Breast epithelium (tissue), 3 donors: ENCODE data around the gene CNNM2.

Source experiments
- POLR2A ChIP-seq: fragments of 450-650 bp; IDR thresholded peaks from one replicate; pipeline ENCODE4 v1.6.1; 2016; ENCODE audit warnings: antibody characterized with exemption, mild to moderate bottlenecking, moderate library complexity
- TF ChIP-seq, protein P1 (sequence below), 3 donors: fragments of 450-650 bp; IDR thresholded peaks; one replicate each; pipeline ENCODE4 v1.5.1; 2016 to 2017; ENCODE audit warnings: antibody characterized with exemption in 3 of 3, mild to moderate bottlenecking in 3 of 3, moderate library complexity in 3 of 3

GRCh38 chr10:103067956-103068355 is 149.9 kb downstream of the CNNM2 start:
- no peak for TF ChIP-seq POLR2A
- TF ChIP-seq, protein P1, sequence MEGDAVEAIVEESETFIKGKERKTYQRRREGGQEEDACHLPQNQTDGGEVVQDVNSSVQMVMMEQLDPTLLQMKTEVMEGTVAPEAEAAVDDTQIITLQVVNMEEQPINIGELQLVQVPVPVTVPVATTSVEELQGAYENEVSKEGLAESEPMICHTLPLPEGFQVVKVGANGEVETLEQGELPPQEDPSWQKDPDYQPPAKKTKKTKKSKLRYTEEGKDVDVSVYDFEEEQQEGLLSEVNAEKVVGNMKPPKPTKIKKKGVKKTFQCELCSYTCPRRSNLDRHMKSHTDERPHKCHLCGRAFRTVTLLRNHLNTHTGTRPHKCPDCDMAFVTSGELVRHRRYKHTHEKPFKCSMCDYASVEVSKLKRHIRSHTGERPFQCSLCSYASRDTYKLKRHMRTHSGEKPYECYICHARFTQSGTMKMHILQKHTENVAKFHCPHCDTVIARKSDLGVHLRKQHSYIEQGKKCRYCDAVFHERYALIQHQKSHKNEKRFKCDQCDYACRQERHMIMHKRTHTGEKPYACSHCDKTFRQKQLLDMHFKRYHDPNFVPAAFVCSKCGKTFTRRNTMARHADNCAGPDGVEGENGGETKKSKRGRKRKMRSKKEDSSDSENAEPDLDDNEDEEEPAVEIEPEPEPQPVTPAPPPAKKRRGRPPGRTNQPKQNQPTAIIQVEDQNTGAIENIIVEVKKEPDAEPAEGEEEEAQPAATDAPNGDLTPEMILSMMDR (IDR thresholded peaks at IDR 0.05) = no peak
